ENCODE measurements around the gene PIP5K1B.

Gene PIP5K1B

DNA sequence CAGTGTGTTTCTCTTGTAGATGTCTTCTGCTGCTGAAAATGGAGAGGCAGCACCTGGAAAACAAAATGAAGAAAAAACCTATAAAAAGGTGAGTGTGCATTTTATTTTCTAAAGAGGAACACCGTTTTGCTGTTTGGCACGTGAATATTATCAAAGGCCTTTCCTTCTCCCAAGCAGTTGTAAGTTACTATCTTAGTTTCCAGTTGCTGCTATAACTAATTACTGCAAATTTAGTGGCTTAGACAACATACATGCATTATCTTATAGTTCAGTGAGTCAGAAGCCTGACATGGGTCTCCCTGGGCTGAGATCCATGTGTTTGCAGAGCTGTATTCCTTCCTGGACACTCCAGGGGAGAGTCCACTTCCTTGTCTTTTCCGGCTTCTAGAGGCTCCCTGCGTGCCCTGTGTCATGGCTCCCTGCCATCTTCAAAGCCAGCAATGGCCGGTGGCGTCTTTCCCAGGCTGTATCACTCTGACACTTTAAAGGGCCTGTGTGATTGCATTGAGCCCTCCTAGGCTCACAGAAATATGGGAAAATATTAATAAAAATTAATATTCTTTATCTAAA, 117.6 kb downstream of the PIP5K1B start:
- TF ChIP-seq, protein P1, sequence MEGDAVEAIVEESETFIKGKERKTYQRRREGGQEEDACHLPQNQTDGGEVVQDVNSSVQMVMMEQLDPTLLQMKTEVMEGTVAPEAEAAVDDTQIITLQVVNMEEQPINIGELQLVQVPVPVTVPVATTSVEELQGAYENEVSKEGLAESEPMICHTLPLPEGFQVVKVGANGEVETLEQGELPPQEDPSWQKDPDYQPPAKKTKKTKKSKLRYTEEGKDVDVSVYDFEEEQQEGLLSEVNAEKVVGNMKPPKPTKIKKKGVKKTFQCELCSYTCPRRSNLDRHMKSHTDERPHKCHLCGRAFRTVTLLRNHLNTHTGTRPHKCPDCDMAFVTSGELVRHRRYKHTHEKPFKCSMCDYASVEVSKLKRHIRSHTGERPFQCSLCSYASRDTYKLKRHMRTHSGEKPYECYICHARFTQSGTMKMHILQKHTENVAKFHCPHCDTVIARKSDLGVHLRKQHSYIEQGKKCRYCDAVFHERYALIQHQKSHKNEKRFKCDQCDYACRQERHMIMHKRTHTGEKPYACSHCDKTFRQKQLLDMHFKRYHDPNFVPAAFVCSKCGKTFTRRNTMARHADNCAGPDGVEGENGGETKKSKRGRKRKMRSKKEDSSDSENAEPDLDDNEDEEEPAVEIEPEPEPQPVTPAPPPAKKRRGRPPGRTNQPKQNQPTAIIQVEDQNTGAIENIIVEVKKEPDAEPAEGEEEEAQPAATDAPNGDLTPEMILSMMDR (IDR thresholded peaks at IDR 0.05; ENCODE audit: low read depth, low read length) = no peak
- in situ Hi-C loops (cut with HindIII; ENCODE audit: low sequenced_read_pairs) = no loop called here
- no peak overlapping the region for H3K4me3 ChIP-seq (ENCODE audit: low read depth, low read length)
- DNase-seq (ENCODE audit: low read depth, low spot score) = no peak

GRCh38 chr9:68825762-68826472, 120.9 kb downstream of the PIP5K1B start:
- no peak for DNase-seq (ENCODE audit: low read depth, low spot score)
- no peak overlapping the region for H3K4me3 ChIP-seq (ENCODE audit: low read depth, low read length)
- in situ Hi-C loops (cut with HindIII; ENCODE audit: low sequenced_read_pairs) = no loop called here
- TF ChIP-seq, protein P1 (IDR thresholded peaks at IDR 0.05; ENCODE audit: low read depth, low read length) = no peak

- in situ Hi-C loops (cut with HindIII; ENCODE audit: low sequenced_read_pairs) = no loop called here
- no peak overlapping the region for H3K4me3 ChIP-seq (ENCODE audit: low read depth, low read length)
- DNase-seq (ENCODE audit: low read depth, low spot score) = no peak
- TF ChIP-seq, protein P1 (IDR thresholded peaks at IDR 0.05; ENCODE audit: low read depth, low read length) = no peak
Observed at GRCh38 chr9:68827837-68828744, 123.1 kb downstream of the PIP5K1B start.

GRCh38 chr9:68832101-68832500, 127.1 kb downstream of the PIP5K1B start:
- in situ Hi-C loops (cut with HindIII; ENCODE audit: low sequenced_read_pairs) = no loop called here

DNA sequence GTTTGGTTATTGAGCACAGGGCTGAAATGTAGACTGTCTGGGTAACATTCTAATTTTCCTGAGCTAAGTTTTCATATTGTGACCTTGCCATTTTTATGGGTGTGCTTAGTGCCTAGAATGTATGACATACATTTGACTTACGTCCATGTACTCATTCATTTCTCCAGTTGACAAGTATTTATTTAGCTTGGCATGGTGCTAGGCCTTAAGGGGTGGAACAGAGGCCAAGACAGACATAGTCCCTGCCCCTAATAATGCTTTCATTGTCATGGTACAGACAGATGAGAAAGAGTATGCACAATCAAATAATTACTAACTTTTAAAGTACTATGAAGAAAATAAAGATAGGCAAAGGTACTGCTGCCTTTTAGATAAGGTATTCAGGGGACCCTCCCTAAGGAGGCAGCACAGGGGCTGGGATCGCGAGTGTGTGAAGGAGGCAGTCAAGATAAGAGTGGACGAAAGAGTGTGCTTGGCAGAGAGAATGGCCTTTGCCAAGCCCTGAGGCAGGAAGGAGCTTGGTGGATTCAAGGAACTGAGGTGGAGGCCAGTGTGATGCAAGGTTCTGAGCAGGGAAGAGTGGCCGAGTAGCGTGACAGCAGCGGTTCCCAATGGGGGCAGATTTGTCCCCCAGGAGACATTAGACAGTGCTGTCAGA, 128.0 kb downstream of the PIP5K1B start:
- H3K4me3 ChIP-seq (ENCODE audit: low read depth, low read length) = no peak overlapping the region
- no peak for DNase-seq (ENCODE audit: low read depth, low spot score)
- in situ Hi-C loops (cut with HindIII; ENCODE audit: low sequenced_read_pairs) = no loop called here
- TF ChIP-seq, protein P1 (IDR thresholded peaks at IDR 0.05; ENCODE audit: low read depth, low read length) = no peak

More at GRCh38 chr9:68832101-68832500, 127.1 kb downstream of the PIP5K1B start:
- DNase-seq (ENCODE audit: low read depth, low spot score) = no peak
- no peak overlapping the region for H3K4me3 ChIP-seq (ENCODE audit: low read depth, low read length)
- TF ChIP-seq, protein P1 (IDR thresholded peaks at IDR 0.05; ENCODE audit: low read depth, low read length) = no peak

- no peak overlapping the region for H3K4me3 ChIP-seq (ENCODE audit: low read depth, low read length)
- TF ChIP-seq, protein P1 (IDR thresholded peaks at IDR 0.05; ENCODE audit: low read depth, low read length) = no peak
- no peak for DNase-seq (ENCODE audit: low read depth, low spot score)
- in situ Hi-C loops (cut with HindIII; ENCODE audit: low sequenced_read_pairs) = no loop called here
Observed at GRCh38 chr9:68834931-68835520, 130.0 kb downstream of the PIP5K1B start.

All from astrocyte of the spinal cord (primary cell).